ENCODE measurements around the gene C1orf159. TPM values are rescaled to one million over a fixed set of nuclear protein-coding genes. Genes with fewer than 3 reads are reported as not detected.

C1orf159 gene
- total and polyA plus RNA-seq, 2 of the 8 experiments (the other 6 are each of a cell fraction or from before 2014, with no cell fraction given), result 10.0 to 10.9 TPM

- no peaks in the 10 kb centered on the region for H3K79me1 ChIP-seq (ENCODE audit: low read depth, low read length)
Measured at GRCh38 chr1:1067860-1068516, 47.9 kb downstream of the C1orf159 start.

More at GRCh38 chr1:1067860-1068516, 47.9 kb downstream of the C1orf159 start:
- Histone ChIP-seq H4K20me1 (replicated peaks in 1 of 2; ENCODE audit: control insufficient read depth in 1 of 2, insufficient read depth in 2 of 2, low read length in 2 of 2) (peaks cover 0 to 14% of the 10 kb centered on the region in 2 experiments), H3K14ac (ENCODE audit: insufficient read length) (no peak overlapping the region), H3K18ac (ENCODE audit: extremely low read depth, low read length) (no peak overlapping the region), H2BK20ac (ENCODE audit: low read length) (no peak overlapping the region), H3K23ac (ENCODE audit: insufficient read length) (no peak overlapping the region), H3K56ac (replicated peaks; ENCODE audit: insufficient read length, low read depth, low read length) (no peak overlapping the region), H3K4me2 (ENCODE audit: insufficient read depth in 1 of 2, low read depth in 2 of 2, low read length in 2 of 2) (peak overlapping the region; percentile 42 to 85), H2BK15ac (ENCODE audit: low read length) (no peak overlapping the region; the same call in 1 of the 2 replicates), H2AFZ (ENCODE audit: low read length) (no peak overlapping the region), H2BK12ac (ENCODE audit: low read depth, low read length) (peak overlapping the region; percentile 60; the same call in 1 of the 2 replicates), H3K4me3 (ENCODE audit: extremely low read depth in 1 of 4, insufficient read depth in 2 of 4, low read depth in 3 of 4, low read length in 4 of 4) (peak overlapping the region; percentile 23 to 83 (median 54)), H3K27me3 (replicated peaks in 1 of 4; ENCODE audit: control insufficient read depth in 3 of 4, extremely low read depth in 1 of 4, insufficient read depth in 3 of 4, low read length in 3 of 4) (peaks cover 1 to 21% (median 14%) of the 10 kb centered on the region in 4 experiments; a peak in 6 of 7 replicates), H3K27ac (ENCODE audit: low read depth, low read length) (no peak overlapping the region), H3K4ac (replicated peaks; ENCODE audit: insufficient read length, low read depth, low read length) (no peak overlapping the region), H3K36me3 (ENCODE audit: control insufficient read depth in 2 of 4, insufficient read depth in 4 of 4, low read length in 3 of 4) (no peaks in the 10 kb centered on the region), H3K9me3 (ENCODE audit: insufficient read depth in 2 of 2, low read depth in 1 of 2, low read length in 1 of 2) (no peaks in the 10 kb centered on the region), H2AK5ac (ENCODE audit: low read depth, low read length) (no peak overlapping the region), H4K5ac (ENCODE audit: insufficient read length, low read depth, low read length) (no peak overlapping the region), H2BK120ac (replicated peaks; ENCODE audit: low read depth, low read length) (no peak overlapping the region), H3K9ac (replicated peaks in 1 of 4; ENCODE audit: extremely low read depth in 1 of 4, low read depth in 3 of 4, low read length in 3 of 4) (no peak overlapping the region), H3K79me2 (ENCODE audit: control insufficient read depth in 1 of 2, insufficient read depth in 2 of 2, low read length in 2 of 2) (no peaks in the 10 kb centered on the region), H4K91ac (replicated peaks; ENCODE audit: insufficient read length, low read length) (no peak overlapping the region), H2BK5ac (ENCODE audit: low read depth, low read length) (no peak overlapping the region), H3K4me1 (replicated peaks in 1 of 4; ENCODE audit: control insufficient read depth in 3 of 4, insufficient read depth in 4 of 4, low read length in 3 of 4) (peaks cover 0 to 11% (median 7%) of the 10 kb centered on the region in 4 experiments; a peak in 5 of 7 replicates), H3K23me2 (ENCODE audit: low read depth, low read length) (peaks cover 7% of the 10 kb centered on the region; the same call in 1 of the 2 replicates), H4K8ac (ENCODE audit: extremely low read depth, insufficient read depth, low read length) (peak overlapping the region; percentile 57)
- FAIRE-seq (no peak), DNase-seq (ENCODE audit: low read depth in 1 of 2, low spot score in 2 of 2) (no peak)
- CTCF ChIA-PET (ENCODE audit: partially characterized antibody), result interaction anchor here (1.1 to 1.6 kb wide), 2 partner anchors 34 to 86 kb away, joined by 3 to 5 read pairs; partner anchors contain the start of gene PERM1
- WGBS, 2 experiments (ENCODE audit: extremely low coverage in 1 of 2, insufficient coverage in 1 of 2, insufficient read length in 1 of 2, insufficient replicate concordance in 2 of 2, low coverage in 1 of 2, low lambda C conversion rate in 2 of 2, missing lambda C conversion rate in 1 of 2), result 67% methylated on average over 22 of the region's 32 CpGs; no CpG with 5 or more reads in 1 of the 2 experiments
- TF ChIP-seq CEBPB (IDR thresholded peaks at IDR 0.05; ENCODE audit: low read depth, low read length), result no peak
- TF ChIP-seq KDM1A (IDR thresholded peaks at IDR 0.05; ENCODE audit: borderline replicate concordance, low read length), result no peak
- TF ChIP-seq ASH2L (IDR thresholded peaks at IDR 0.05; ENCODE audit: low read length), result no peak
- TF ChIP-seq NRF1 (IDR thresholded peaks at IDR 0.05; ENCODE audit: low read depth, low read length), result no peak
- TF ChIP-seq RFX5 (IDR thresholded peaks at IDR 0.05; ENCODE audit: borderline replicate concordance, low read depth, low read length), result no peak
- TF ChIP-seq POLR2A (IDR thresholded peaks at IDR 0.05; ENCODE audit: control extremely low read depth in 1 of 2, low read depth in 2 of 2, low read length in 2 of 2), result no peak
- no peak for TF ChIP-seq KDM4A (IDR thresholded peaks at IDR 0.05; ENCODE audit: low read depth, low read length, severe bottlenecking)
- TF ChIP-seq HDAC2 (IDR thresholded peaks at IDR 0.05; ENCODE audit: borderline replicate concordance in 1 of 2, low read depth in 2 of 2, low read length in 2 of 2), result no peak
- no peak for TF ChIP-seq RAD21 (IDR thresholded peaks at IDR 0.05 in 1 of 2, conservative IDR thresholded peaks at IDR 0.05 in 1 of 2; ENCODE audit: low read depth in 2 of 2, low read length in 2 of 2)
- TF ChIP-seq SRF (IDR thresholded peaks at IDR 0.05; ENCODE audit: low read depth, low read length), result no peak
- POLR2A ChIA-PET (ENCODE audit: partially characterized antibody), result interaction anchor here (0.9 to 1.5 kb wide), 5 partner anchors 11 to 65 kb away, joined by 3 to 5 read pairs (median 3); no protein-coding TSS in a partner anchor

Data from H1 (cell line).